ENCODE measurements around the gene ELAPOR2.

The ELAPOR2 gene

GRCh38 chr7:87092568-87093091, 33.2 kb upstream of the ELAPOR2 start:
- no peak overlapping the region for H3K4me2 ChIP-seq (ENCODE audit: low read length)
- H3K79me2 ChIP-seq (ENCODE audit: insufficient read depth, low read length) = no peaks in the 10 kb centered on the region
- H3F3A ChIP-seq (ENCODE audit: insufficient read depth, low read length) = no peaks in the 10 kb centered on the region
- no peaks in the 10 kb centered on the region for H3K9me2 ChIP-seq (ENCODE audit: low read depth, low read length)
- H3K9ac ChIP-seq (ENCODE audit: low read length) = no peak overlapping the region
- no peaks in the 10 kb centered on the region for H3K27me3 ChIP-seq (ENCODE audit: insufficient read depth, low read length)
- no peak overlapping the region for H3K4me3 ChIP-seq (ENCODE audit: low read depth, low read length, poor library complexity, severe bottlenecking)
- H3K36me3 ChIP-seq (ENCODE audit: insufficient read depth, low read length) = no peaks in the 10 kb centered on the region
- no peak overlapping the region for H2AFZ ChIP-seq (ENCODE audit: low read length)
- H3K27ac ChIP-seq (ENCODE audit: low read depth, low read length, poor library complexity, severe bottlenecking) = no peak overlapping the region
- no peaks in the 10 kb centered on the region for H3K4me1 ChIP-seq (ENCODE audit: insufficient read depth, low read length, severe bottlenecking)
- TF ChIP-seq EZH2 (IDR thresholded peaks at IDR 0.05; ENCODE audit: borderline replicate concordance, low read length) = no peak
- TF ChIP-seq, protein P1, sequence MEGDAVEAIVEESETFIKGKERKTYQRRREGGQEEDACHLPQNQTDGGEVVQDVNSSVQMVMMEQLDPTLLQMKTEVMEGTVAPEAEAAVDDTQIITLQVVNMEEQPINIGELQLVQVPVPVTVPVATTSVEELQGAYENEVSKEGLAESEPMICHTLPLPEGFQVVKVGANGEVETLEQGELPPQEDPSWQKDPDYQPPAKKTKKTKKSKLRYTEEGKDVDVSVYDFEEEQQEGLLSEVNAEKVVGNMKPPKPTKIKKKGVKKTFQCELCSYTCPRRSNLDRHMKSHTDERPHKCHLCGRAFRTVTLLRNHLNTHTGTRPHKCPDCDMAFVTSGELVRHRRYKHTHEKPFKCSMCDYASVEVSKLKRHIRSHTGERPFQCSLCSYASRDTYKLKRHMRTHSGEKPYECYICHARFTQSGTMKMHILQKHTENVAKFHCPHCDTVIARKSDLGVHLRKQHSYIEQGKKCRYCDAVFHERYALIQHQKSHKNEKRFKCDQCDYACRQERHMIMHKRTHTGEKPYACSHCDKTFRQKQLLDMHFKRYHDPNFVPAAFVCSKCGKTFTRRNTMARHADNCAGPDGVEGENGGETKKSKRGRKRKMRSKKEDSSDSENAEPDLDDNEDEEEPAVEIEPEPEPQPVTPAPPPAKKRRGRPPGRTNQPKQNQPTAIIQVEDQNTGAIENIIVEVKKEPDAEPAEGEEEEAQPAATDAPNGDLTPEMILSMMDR (IDR thresholded peaks at IDR 0.05; ENCODE audit: low read length) = no peak
- H3K9me3 ChIP-seq (ENCODE audit: low read length) = no peaks in the 10 kb centered on the region
- H4K20me1 ChIP-seq (ENCODE audit: insufficient read depth, low read length) = no peaks in the 10 kb centered on the region

GRCh38 chr7:87091487-87092066, 32.1 kb upstream of the ELAPOR2 start:
- H3K9me2 ChIP-seq (ENCODE audit: low read depth, low read length) = no peaks in the 10 kb centered on the region
- no peak overlapping the region for H3K27ac ChIP-seq (ENCODE audit: low read depth, low read length, poor library complexity, severe bottlenecking)
- H3K79me2 ChIP-seq (ENCODE audit: insufficient read depth, low read length) = no peaks in the 10 kb centered on the region
- TF ChIP-seq EZH2 (IDR thresholded peaks at IDR 0.05; ENCODE audit: borderline replicate concordance, low read length) = no peak
- TF ChIP-seq, protein P1 (IDR thresholded peaks at IDR 0.05; ENCODE audit: low read length) = no peak
- H3K9ac ChIP-seq (ENCODE audit: low read length) = no peak overlapping the region
- H3K4me1 ChIP-seq (ENCODE audit: insufficient read depth, low read length, severe bottlenecking) = no peaks in the 10 kb centered on the region
- no peaks in the 10 kb centered on the region for H3F3A ChIP-seq (ENCODE audit: insufficient read depth, low read length)
- H3K9me3 ChIP-seq (ENCODE audit: low read length) = no peaks in the 10 kb centered on the region
- no peak overlapping the region for H3K4me3 ChIP-seq (ENCODE audit: low read depth, low read length, poor library complexity, severe bottlenecking)
- H4K20me1 ChIP-seq (ENCODE audit: insufficient read depth, low read length) = no peaks in the 10 kb centered on the region
- H3K36me3 ChIP-seq (ENCODE audit: insufficient read depth, low read length) = no peaks in the 10 kb centered on the region
- H3K4me2 ChIP-seq (ENCODE audit: low read length) = no peak overlapping the region
- H3K27me3 ChIP-seq (ENCODE audit: insufficient read depth, low read length) = no peaks in the 10 kb centered on the region
- no peak overlapping the region for H2AFZ ChIP-seq (ENCODE audit: low read length)

DNA sequence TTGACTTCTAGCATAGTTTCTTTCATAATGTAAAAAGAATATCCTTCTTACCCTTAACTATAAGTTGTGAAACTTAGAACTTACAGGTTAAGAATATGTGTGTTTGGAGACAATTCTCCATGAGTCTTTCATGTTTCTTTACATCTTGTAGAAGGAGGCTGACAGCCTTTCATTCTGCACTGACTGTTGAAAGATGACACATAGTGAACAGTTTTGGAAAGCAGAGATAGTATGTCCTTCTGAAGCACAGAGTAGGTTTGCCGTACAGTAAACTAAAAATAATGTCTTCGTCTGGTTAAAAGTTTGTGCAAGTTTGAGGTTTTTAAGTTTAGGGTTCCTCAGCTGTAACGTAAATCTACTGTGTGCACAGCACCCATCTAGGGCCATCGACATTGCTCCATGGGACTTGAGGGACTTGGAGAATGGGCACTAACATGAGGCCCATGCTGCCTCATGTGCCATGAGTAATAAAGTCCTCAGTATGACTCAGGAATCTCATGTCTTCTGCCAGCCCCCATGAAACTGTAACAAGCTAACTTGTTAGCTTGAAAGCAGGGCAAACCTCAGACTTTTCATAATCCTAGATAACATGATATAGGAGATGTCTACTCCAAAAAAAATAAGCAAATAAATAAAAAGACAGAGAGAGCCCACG, 24.5 kb upstream of the ELAPOR2 start:
- no peaks in the 10 kb centered on the region for H3K36me3 ChIP-seq (ENCODE audit: insufficient read depth, low read length)
- no peaks in the 10 kb centered on the region for H3F3A ChIP-seq (ENCODE audit: insufficient read depth, low read length)
- H3K27me3 ChIP-seq (ENCODE audit: insufficient read depth, low read length) = no peaks in the 10 kb centered on the region
- no peaks in the 10 kb centered on the region for H4K20me1 ChIP-seq (ENCODE audit: insufficient read depth, low read length)
- no peaks in the 10 kb centered on the region for H3K9me3 ChIP-seq (ENCODE audit: low read length)
- H2AFZ ChIP-seq (ENCODE audit: low read length) = no peak overlapping the region
- H3K4me2 ChIP-seq (ENCODE audit: low read length) = no peak overlapping the region
- no peaks in the 10 kb centered on the region for H3K9me2 ChIP-seq (ENCODE audit: low read depth, low read length)
- no peak overlapping the region for H3K27ac ChIP-seq (ENCODE audit: low read depth, low read length, poor library complexity, severe bottlenecking)
- no peak overlapping the region for H3K4me3 ChIP-seq (ENCODE audit: low read depth, low read length, poor library complexity, severe bottlenecking)
- no peaks in the 10 kb centered on the region for H3K79me2 ChIP-seq (ENCODE audit: insufficient read depth, low read length)
- TF ChIP-seq EZH2 (IDR thresholded peaks at IDR 0.05; ENCODE audit: borderline replicate concordance, low read length) = no peak
- TF ChIP-seq, protein P1 (IDR thresholded peaks at IDR 0.05; ENCODE audit: low read length) = no peak
- H3K9ac ChIP-seq (ENCODE audit: low read length) = no peak overlapping the region
- no peaks in the 10 kb centered on the region for H3K4me1 ChIP-seq (ENCODE audit: insufficient read depth, low read length, severe bottlenecking)
